GM04504 (cell line): ENCODE results near the gene NOTO.

Source experiments
- DNase-seq: peaks from one replicate; pipeline ENCODE4 v3.0.0-alpha.2; 2012; ENCODE audit warnings: low read depth

The NOTO gene

DNA sequence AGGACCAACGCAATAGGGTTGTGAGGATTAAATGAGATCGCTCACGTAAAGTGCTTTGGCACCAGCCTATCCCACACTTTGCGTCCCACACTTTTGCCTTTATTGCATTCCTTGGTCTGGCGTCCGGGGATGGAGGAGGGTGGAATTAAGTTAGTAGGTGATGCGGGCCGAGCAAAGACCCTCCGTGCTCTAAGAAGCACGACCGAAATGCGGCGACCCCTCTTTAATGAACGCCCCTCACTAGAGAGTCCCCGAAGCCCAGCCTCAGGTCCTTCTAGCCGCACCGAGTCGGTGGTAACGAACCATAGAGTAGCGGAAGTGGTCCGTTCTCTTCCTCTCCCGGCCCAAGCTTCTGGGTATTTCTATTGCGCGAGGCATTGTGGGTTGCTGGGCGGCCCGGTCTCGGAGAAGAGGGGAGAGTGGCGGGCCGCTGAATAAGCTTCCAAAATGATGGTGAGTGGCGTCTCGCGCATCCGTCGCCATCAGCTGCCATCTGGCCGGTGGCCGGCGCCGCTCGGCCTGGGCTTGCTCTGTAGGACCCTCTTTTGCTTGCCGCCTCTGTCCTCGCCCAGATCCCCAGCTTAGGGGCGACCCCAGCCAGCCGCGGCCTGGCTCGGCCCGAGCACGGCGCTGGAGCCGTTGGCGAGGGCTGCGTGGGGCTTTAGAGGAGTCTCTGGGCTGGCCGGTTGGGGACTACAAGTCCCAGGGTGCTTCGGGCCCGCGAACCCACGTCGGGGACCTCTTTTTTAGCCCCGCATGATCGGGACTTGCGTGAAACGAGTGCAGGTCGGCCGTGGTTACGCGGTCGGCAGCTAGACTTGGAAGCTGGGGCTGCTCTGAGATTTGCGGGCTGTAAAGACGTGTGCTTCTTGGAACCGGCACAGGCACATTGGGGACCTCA is 31.8 kb downstream of the NOTO start, which contains the start of gene CCT7:
Gene CCT7 (plus strand): TSS at position 377 of the 901 bp plus-strand sequence. CDS start 71 bp downstream, at position 448.
- DNase-seq, result peak; percentile 71

- DNase-seq, result no peak
Observed at GRCh38 chr2:73235315-73236028, 33.1 kb downstream of the NOTO start.

- DNase-seq, result no peak
Observed at GRCh38 chr2:73237168-73237567, 34.8 kb downstream of the NOTO start.

DNA sequence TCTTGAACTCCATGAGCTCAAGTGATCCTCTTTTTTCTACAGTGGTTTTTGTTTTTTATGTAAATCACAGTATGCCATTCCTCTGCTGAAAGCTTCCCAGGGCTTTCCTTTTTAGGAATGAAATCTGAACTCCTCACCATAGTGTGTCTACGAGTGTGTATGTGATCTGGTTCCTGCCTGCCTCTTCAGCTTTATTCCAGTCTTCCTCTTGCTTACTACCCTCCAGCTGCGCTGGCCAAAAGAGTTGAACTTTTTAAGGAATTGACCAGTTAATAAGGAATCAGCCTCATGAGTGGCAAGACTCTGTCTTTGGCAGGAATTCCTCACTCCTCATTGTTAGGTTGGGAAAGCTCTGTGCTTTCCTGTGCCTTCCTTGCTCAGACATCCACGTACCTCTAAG is 35.8 kb downstream of the NOTO start:
- no peak for DNase-seq

- DNase-seq, result no peak
Observed at GRCh38 chr2:73238976-73239375, 36.6 kb downstream of the NOTO start.

- DNase-seq, result no peak
Observed at GRCh38 chr2:73239776-73240175, 37.4 kb downstream of the NOTO start.

DNA sequence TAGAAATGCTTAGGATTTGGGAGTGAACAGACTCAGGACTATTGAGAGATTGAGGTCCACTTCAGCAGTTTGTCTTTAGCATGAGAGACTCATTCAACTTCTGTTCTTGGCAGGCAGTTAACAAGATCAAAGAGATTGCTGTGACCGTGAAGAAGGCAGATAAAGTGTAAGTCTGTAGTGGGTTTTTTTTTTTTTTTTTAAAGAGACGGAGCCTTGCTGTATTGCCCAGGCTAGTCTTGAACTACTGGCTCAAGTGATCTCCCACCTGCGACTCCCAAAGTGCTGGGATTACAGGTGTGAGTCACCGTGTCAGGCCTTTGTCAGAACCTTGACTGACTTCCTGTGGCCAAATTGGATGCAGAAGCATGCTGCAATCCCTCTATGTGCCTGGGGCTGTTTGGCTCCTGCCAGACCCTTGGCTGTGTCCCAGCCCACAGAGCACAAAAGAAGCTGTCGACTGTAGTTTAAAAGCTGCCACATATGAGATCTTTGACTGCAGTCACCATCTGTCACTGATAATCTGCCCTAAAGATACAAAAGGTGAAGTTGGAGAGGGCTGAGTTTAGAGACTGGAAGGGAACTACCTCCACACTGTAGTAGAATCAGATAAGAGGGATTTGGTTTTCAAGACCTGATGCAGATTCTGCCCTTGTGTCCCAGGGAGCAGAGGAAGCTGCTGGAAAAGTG is 41.7 kb downstream of the NOTO start:
- DNase-seq, result peak; percentile 77

DNA sequence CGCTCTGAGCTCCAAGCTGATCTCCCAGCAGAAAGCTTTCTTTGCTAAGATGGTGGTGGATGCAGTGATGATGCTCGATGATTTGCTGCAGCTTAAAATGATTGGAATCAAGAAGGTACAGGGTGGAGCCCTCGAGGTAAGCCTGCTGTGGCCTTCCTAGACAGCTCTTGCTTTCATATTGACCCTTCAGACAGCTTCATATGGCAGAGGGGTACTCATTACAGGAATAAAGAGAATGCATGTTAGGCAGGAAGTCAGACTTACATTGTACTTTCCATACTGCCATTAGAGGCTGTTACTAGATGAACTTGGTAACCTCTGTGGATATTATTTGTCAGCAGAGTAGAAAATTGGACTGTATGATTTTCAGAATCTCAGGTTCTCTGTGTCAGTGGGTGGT is 42.2 kb downstream of the NOTO start:
- DNase-seq, result no peak

GRCh38 chr2:73246850-73247249 is 44.5 kb downstream of the NOTO start:
- no peak for DNase-seq

GRCh38 chr2:73249636-73250035 is 47.3 kb downstream of the NOTO start:
- no peak for DNase-seq

- DNase-seq, result no peak
Observed at GRCh38 chr2:73250872-73251846, 48.8 kb downstream of the NOTO start.

DNA sequence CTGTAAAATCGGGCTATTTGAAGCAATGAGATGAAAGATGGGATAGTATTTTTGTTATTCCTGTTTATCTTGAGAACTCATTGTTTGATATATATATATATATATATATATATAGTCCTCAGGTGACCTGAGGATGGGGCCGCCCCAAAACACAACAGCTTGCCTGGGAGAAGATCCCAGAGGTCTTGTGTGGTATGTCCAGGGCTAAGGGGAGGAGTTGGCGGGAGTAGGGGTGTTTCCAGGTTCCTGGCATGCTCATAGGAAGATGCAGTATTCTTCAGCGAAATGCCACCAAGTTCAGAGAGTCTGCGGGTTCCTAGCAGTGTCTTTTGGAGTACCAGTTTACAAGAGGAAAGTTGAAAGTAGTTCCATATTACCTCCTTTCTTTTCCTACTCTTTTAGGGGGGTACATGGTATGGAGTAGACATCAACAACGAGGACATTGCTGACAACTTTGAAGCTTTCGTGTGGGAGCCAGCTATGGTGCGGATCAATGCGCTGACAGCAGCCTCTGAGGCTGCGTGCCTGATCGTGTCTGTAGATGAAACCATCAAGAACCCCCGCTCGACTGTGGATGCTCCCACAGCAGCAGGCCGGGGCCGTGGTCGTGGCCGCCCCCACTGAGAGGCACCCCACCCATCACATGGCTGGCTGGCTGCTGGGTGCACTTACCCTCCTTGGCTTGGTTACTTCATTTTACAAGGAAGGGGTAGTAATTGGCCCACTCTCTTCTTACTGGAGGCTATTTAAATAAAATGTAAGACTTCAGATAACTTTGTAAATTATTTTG is 50.1 kb downstream of the NOTO start:
- DNase-seq, result no peak

DNA sequence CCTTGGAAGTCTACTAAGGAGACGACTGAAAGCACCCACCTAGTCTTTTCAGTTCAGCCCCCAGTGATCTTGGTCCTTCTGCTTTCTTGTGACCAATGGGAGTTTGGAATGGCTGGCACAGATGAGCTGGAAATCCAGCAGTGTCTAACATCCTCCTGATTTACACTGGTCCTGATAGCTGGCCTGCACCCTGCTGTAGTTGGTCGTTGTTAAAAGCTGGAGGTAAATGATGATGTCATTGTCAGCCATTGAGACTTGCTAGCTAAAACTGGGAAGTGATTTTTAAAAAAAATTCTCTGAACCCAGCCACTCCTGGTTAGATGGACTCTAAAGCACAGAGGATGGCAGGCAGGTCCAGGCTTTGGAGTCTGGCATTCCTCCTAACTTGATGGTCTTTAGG is 51.0 kb downstream of the NOTO start:
- no peak for DNase-seq

- DNase-seq, result no peak
Observed at GRCh38 chr2:73253901-73254300, 51.5 kb downstream of the NOTO start.

DNA sequence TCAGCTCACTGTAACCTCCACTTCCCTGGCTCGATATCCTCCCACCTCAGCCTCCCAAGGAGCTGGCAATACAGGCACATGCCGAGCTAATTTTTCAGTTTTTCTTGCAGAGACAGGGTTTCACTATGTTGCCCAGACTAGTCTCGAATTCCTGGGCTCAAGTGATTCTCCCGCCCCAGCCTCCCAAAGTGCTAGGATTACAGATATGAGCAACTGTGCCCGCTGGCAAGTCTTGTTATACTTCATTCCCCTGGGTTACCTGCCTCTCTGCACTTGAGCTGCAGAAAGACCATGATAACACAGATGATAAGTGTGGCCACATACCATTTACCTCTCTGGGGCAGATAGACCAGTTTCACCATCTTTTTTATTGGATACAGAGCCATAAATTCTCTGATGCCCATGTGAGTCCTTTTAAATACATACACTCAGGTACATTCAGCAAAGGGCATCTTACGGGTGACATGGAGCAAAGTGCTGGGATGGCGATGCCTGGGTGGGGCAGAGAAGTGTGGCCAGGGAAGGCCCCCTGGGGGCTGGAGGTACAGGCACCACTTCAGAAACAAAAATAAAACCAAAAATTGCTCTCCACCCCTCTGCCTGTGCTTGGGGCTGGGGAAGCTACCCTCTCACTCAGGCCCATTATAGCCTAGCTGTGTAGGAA is 52.1 kb downstream of the NOTO start:
- DNase-seq, result no peak

DNA sequence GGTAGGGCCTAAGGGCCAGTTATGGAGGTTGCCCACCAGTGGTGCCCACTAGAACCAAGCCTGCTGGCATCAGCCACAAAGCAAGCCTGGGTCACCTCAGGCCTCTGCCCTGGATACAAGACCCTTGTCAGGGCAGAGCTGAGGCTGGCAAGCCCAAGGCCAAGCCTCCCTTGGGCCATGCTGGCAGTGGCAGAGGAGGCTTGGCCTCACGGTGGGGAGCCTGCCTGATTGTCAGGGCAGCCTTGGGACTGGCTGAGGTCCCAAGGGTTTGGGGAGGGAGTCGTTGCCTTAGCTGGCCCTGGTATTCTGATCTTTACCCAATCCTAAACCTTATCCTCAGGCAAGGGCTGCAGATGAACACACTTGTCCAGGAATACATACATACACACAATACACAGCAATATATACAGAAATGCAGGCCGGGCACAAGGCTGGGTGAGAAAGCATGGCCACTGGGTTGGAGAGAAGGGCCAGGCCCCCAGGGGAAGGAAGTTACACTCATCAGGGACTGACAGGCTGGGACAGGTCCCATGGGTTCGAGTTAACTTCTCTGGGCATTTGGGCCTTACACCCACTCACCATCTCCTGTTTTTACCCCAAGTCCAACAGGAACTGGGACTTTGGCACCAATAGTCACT is 52.8 kb downstream of the NOTO start:
- no peak for DNase-seq

DNA sequence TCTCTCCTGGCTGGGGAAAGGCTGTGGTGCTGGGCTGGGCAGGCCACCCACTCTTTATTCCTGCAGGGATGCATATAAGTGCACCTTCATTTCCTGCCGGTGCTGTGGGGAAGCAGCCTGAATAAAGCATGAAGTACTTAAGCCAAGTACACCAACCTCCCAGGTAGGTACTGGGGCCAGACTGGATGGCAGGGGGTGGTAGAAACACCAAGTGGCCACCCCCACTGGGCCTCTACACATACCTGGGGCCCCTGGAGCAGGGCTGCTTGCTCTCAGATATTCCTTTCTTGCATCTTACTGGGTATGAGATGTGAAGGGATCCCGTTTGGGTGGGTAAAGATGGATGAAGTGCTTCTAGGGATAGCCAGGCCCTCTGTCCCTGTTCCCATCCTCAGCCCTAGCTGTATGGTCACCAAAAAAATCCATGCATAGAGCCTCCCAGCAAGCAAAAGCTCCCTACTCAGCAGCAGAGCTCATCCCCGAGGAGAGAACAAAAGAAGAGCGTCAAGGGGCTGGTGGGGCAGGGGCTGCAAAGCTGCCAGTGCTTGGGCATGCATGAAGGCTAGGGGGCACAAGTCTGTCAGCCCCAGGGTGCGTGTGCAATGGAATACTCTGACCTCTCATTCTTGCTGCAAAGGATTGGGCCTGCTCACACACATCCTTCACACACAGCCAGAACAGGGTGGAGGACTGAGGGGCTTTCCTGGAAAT is 53.7 kb downstream of the NOTO start:
- no peak for DNase-seq

GRCh38 chr2:73256618-73256922 is 54.2 kb downstream of the NOTO start:
- no peak for DNase-seq

DNA sequence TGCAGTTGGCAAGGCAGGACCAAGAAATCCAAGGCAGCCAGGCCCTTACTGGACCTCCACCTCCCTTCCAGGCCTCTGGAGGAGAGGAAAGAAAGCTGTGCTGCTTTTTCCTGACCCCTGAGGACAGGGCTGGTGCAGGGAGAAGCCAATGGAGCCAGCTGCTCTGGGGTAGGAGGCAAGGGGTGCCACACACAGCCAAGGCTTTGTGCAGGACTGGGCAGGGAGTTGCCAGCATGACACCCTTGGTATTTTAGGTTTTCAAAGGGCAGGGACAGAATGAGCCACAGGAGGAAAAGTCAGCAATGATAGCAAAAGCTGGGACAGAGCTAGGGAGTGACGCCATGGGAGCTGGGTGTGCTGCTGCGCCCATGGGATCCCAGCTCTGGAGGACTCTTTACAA is 54.6 kb downstream of the NOTO start:
- DNase-seq, result no peak
